GM19023 (cell line): ENCODE measurements around the gene SLC2A4RG.

Experiments
- ATAC-seq: cut with Tn5 transposase; IDR thresholded peaks from one replicate; pipeline ENCODE4 v1.9.1; 2021; ENCODE audit warnings: mild to moderate bottlenecking, moderate library complexity; ENCODE audit not compliant: unreplicated experiment

Gene SLC2A4RG

DNA sequence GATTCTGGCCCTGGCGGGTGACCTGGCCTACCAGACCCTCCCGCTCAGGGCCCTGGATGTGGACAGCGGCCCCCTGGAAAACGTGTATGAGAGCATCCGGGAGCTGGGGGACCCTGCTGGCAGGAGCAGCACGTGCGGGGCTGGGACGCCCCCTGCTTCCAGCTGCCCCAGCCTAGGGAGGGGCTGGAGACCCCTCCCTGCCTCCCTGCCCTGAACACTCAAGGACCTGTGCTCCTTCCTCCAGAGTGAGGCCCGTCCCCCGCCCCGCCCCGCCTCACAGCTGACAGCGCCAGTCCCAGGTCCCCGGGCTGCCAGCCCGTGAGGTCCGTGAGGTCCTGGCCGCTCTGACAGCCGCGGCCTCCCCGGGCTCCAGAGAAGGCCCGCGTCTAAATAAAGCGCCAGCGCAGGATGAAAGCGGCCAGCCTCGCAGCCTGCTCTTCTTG is 868 bp upstream of the SLC2A4RG start:
- ATAC-seq, result no peak

DNA sequence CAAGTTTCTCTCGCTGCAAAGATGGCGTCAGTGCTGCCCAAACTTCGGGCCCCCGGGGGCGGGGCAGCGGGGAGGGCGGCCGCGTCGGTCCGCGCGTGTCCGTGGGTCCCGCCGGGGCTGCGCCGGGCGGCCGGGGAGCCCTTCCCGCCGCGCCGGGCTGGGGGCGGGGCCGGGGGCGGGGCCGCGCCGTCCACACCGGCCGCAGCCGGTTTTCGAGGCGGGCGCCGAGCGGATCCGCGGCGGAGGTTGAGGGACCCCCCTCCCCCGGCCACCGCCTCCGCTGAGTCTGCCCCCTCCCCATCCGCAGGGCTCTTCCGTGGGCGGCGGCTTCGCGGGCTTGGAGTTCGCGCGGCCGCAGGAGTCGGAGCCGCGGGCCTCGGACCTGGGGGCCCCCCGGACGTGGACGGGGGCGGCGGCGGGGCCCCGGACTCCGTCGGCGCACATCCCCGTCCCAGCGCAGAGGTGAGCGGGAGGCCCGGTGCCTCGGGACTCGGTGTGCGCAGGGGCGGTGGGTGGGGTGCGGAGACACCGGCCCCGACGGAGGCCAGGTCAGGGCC is 572 bp downstream of the SLC2A4RG start:
- ATAC-seq, result no peak

DNA sequence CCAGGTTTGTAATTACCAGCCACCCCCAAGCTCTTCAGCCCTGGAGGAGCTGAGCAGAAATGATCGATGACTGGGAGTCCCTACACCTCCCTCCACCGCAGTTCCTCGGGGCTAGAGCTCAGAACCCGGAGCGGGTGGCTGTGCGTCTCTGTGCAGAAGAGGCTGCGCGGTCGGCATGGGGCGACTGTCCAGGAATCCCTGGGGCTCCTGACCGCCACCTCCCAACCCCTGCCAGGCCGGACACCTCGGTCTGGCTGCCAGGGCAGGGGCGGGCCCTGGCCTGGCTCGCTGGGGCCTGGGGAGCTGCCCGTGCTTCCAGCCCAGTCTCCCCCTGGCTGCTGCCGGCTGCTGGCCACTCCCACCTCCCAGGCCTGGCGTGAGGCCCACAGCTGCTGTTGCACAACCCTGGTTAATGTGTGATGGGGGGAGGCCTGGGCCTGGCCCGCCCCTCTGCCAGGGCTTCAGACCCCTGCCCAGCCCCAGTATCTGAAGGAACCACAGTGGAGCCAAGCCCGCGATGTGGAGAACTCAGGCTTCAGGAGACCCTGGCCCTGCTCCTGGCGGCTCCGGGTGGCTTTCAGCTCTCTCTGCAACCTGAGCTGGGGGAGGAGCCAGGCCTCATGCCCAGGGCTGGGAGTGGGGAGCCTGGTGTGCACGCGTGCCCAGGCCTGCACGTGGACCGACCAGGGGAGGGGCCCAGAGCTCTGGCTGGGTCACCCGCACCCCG is 1.2 kb downstream of the SLC2A4RG start:
- no peak for ATAC-seq

- ATAC-seq, result no peak
Observed at GRCh38 chr20:63741354-63741675, 1.7 kb downstream of the SLC2A4RG start.

DNA sequence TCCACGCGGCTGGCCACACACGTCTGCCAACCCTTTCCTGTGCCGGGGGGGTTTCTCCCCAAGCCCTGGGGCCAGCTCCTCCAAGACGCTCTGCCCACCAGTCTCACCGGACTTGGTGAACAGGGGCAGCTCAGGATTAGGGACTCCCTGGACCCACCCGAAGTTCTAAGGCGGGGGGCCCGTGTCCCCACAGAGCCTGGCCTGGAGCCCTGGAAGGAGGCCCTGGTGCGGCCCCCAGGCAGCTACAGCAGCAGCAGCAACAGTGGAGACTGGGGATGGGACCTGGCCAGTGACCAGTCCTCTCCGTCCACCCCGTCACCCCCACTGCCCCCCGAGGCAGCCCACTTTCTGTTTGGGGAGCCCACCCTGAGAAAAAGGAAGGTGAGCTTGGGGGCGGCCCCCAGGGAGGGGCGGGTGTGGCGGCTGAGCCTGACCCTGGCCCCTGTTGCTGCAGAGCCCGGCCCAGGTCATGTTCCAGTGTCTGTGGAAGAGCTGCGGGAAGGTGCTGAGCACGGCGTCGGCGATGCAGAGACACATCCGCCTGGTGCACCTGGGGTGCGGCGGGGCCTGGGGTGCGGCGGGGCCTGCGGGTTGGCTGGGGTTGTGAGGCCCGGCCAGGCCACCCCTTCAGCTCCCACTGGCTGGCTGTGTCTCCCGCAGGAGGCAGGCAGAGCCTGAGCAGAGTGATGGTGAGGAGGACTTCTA is 2.3 kb downstream of the SLC2A4RG start:
- no peak for ATAC-seq

- no peak for ATAC-seq
Observed at GRCh38 chr20:63742381-63743024, 2.9 kb downstream of the SLC2A4RG start.

DNA sequence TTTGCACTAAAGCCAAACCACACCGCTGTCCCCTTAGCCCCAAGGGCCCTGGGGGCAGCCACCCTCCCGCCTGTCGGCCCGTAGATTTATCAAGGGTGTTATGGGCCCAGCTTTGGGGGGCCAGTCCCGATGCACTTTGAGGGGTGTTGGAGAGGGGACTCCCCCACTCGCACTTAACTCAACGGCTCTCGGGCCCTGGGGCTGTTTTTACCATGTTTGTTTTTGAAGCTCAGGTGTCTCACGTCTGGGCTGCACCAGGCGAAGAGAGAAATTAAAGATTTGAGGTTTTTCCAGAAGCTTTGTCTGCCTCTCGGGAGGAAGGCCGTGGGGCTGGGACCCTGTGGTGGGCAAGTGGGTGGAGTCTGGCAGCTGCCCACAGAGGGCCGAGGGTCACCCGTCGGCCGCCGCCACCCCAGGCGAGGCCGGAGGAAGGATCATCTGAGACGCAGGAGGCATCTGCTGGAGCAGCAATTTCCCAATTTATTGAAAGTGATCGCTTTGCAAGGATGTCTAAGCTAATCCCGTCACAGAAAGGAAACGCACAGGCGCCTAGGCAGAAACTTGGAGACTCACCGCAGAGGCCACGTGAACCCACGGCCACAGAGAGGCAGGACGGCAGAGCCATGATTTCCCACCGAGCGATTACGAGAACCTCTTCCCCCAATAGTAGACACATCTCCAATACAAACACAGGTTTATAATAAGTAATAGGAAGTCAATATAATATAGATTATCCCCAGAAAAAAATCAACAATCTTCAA is 3.8 kb downstream of the SLC2A4RG start:
- no peak for ATAC-seq

GRCh38 chr20:63744158-63744557 is 4.6 kb downstream of the SLC2A4RG start:
- ATAC-seq, result no peak

DNA sequence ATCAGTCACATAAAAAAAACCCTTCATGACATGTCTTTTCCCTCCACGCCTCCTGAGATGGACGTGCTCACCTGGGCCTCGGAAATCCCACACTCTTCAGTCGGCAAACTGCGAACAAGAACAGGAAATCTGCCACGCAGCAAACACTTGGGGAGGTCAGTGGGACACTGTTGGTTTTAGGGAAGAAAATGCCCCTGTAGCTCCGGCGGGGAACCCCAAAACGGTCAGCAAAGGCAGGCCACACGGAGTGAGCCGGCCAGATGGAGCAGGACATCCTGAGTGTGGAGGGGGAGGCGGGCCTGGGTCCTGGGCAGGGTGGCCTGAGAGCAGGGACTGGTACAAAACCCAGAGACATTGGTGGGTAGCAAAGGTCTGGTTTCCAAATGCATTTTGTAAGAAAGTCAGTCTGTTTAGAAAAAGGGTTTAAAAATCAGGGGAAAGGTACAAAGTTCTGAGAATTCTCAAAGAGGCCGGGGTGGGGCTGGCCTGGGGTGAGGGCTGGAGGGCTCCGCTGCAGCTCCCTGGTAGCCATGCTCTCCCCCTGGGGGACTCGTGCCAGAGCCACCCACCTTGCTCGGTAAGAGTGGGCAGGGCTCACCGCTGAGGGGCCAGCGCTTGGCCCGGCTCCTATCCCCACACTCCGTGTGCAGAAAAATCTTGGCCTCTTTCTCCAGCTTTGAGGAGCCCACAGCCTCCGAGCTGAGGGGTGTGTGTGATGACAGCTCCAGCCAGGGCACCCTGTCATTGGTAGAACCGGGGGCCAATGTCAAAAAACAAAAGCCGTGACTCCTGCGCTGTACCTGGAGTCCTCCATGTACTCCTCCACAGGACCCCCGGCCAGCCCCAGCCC is 5.2 kb downstream of the SLC2A4RG start:
- no peak for ATAC-seq

- no peak for ATAC-seq
Observed at GRCh38 chr20:63745424-63745805, 5.8 kb downstream of the SLC2A4RG start.

GRCh38 chr20:63745961-63746731 is 6.6 kb downstream of the SLC2A4RG start:
- ATAC-seq, result no peak

DNA sequence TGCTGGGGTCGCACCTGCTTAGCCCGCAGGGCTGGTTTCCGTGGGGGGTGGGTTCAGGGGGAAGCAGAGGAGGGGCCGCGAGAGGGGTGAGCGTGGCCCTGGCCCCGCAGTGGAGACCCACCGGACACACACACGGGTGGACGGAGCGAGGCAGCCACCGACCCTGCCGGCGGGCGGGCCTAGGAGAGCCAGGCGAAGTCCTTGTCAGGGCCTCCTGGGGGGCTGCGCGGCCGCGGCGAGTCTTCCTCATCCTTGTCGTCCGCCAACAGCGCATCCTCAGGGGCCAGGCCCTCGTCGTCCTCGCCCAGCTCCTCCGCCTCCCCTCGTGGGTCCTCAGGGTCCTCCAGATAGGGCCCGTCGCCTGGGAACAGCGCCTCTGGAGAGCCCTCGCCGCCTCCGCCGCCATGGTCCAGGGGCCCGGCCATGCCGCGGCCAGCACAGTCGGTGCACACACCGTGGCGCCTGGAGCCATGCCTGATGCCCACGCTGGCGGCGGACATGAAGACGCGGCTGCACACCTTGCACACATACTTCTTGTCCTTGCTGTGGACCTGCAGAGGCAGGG is 7.3 kb downstream of the SLC2A4RG start:
- no peak for ATAC-seq

DNA sequence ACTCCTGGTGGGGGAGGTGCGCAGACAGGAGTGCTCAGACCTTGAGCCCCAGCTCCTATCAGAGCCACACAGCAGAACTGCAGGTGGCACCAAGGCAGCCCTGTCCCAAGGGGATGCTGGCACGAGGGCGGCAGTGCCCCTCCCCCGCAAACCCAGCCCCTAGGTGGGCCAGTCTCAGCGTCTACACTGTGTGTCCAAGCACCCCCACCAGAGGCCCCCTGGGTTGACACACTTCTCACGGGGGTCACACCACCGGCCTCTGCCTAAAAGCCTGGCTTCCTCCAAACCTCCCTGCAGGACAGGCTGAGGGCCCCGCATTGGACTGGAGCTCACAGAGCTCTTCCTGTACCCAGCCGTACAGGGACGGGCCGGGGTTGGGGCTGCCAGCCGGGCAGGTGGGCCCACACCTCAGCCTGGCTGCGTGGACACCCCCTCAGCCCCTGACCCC is 8.1 kb downstream of the SLC2A4RG start:
- no peak for ATAC-seq

- ATAC-seq, result no peak
Observed at GRCh38 chr20:63748070-63748933, 8.7 kb downstream of the SLC2A4RG start.

DNA sequence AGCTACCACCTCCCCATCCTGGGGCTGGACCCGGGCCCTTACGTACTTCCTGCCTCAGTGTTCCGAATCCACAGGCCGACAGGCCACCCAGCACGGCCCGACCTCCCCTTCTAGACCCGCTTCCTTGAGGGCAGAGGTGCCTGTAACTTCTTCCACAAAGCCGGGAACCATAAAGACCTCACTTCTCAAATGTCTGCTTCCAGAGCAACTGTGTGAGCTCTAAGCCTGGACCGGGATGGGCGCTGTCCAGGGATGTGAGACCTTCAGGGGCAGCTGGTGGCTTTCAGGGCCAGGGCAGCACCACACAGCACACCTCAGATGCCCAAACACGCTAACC is 9.3 kb downstream of the SLC2A4RG start:
- ATAC-seq, result no peak

DNA sequence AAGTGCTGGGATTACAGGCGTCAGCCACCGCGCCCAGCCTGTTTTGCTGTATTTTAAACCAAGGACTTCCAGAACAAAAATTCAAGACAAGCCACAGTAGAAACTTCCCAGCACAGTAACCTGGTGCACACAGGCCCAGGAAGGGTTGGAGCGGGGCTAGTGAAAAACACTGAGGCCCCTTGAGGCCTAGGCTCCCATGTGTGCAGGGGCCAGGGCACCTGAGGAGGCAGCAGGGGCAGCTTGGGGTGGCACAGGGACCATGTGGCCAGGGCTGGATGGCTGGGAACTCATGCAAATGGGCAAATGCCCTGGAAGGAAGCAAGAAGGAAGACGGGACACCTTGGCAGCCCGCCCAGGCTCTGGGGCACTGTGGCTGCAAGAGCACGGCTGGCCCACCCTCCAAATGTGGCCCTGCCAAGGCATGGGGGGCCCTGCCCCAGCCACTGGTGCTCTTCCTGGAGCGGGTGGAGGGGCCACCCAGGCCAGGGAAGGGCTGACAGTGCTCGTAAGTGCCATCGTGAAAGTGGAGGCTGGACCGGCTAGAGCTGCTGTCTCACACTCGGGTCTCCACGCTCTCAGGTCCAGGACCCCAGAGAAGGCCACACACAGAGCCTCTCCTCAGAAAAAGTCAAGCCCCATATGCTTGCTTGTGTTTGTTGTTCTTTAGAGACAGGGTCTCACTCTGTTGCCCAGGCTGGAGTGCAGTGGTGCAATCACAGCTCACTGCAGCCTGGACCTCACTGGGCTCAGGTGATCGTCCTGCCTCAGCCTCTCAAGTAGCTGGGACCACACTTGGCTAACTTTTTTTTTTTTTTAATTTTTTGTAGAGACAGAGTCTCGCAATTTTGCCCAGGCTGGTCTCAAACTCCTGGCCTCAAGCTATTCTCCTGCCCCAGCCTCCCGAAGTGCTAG is 10.3 kb downstream of the SLC2A4RG start:
- ATAC-seq, result no peak

- no peak for ATAC-seq
Observed at GRCh38 chr20:63750807-63751470, 11.4 kb downstream of the SLC2A4RG start.
